PC-3 (cell line): ENCODE results near the gene CCDC116. TPM values are rescaled to one million over a fixed set of nuclear protein-coding genes. Genes with fewer than 3 reads are reported as not detected.
A peak's percentile ranks its signal among the peaks of the same experiment; 100 is the strongest.

Experiments
- ATAC-seq: fragments of 200-7000 bp; cut with Tn5 transposase; 2 replicates; pipeline ENCODE4 v1.9.1; 2020; ENCODE audit warnings: mild to moderate bottlenecking, moderate library complexity
- BruUV-seq: library from RNA; stranded (reverse); fragments of 400-500 nt; replicated peaks from 2 replicates; lab custom pipeline; 2021; lab: Mats Ljungman, UMichigan
- CTCF ChIA-PET: fragments of 300-600 bp; sonication (Branson Sonifier 250); formaldehyde crosslinking; loops from one replicate; lab custom pipeline; 2022; ENCODE audit warnings: antibody characterized with exemption; lab: Charles Lee
- POLR2A ChIA-PET: fragments of 300-600 bp; sonication (Branson Sonifier 250); formaldehyde crosslinking; loops from one replicate; lab custom pipeline; 2022; ENCODE audit warnings: antibody characterized with exemption; ENCODE audit not compliant: unreplicated experiment; lab: Charles Lee
- DNase-seq: peaks from one replicate; pipeline ENCODE4 v3.0.0-alpha.2; 2015
- H2AFZ ChIP-seq: fragments of 300-600 bp; sonication (generic); 2 replicates; pipeline ENCODE4 v1.6.0; 2016; ENCODE audit warnings: antibody characterized with exemption, low read length
- H3F3A ChIP-seq: fragments of 300-600 bp; sonication (generic); one replicate; pipeline ENCODE4 v1.6.0; 2017; ENCODE audit warnings: antibody characterized with exemption, low read length, control low read depth, mild to moderate bottlenecking; ENCODE audit not compliant: unreplicated experiment
- H3K27ac ChIP-seq: fragments of 300-600 bp; sonication (generic); 2 replicates; pipeline ENCODE4 v1.5.1; 2016; ENCODE audit warnings: mild to moderate bottlenecking, low read length
- H3K27me3 ChIP-seq: fragments of 300-600 bp; sonication (generic); 2 replicates; pipeline ENCODE4 v1.6.1; 2016; ENCODE audit warnings: low read length, mixed read lengths
- H3K36me3 ChIP-seq: fragments of 300-600 bp; sonication (generic); 2 replicates; pipeline ENCODE4 v1.6.1; 2016; ENCODE audit warnings: low read depth, mixed run types, low read length, mixed read lengths
- H3K4me1 ChIP-seq: fragments of 300-600 bp; sonication (generic); 2 replicates; pipeline ENCODE4 v1.5.1; 2016; ENCODE audit warnings: low read length; ENCODE audit not compliant: insufficient read depth
- H3K4me2 ChIP-seq: fragments of 300-600 bp; sonication (generic); 2 replicates; pipeline ENCODE4 v1.6.0; 2016; ENCODE audit warnings: low read length
- H3K4me3 ChIP-seq: fragments of 300-600 bp; sonication (generic); 2 replicates; pipeline ENCODE4 v1.5.1; 2016; ENCODE audit warnings: mild to moderate bottlenecking, low read length, mixed read lengths
- H3K79me2 ChIP-seq: fragments of 300-600 bp; sonication (generic); 2 replicates; pipeline ENCODE4 v1.6.1; 2017; ENCODE audit warnings: low read length, mixed read lengths
- H3K9ac ChIP-seq: fragments of 300-600 bp; sonication (generic); 2 replicates; pipeline ENCODE4 v1.6.0; 2016; ENCODE audit warnings: mild to moderate bottlenecking, low read length
- H3K9me2 ChIP-seq: fragments of 300-600 bp; sonication (generic); replicated peaks from 2 replicates; pipeline ENCODE4 v1.6.1; 2016; ENCODE audit warnings: mixed run types, low read length, mixed read lengths
- H3K9me3 ChIP-seq: fragments of 300-600 bp; sonication (generic); 2 replicates; pipeline ENCODE4 v1.6.1; 2016; ENCODE audit warnings: low read length, mixed read lengths
- H4K20me1 ChIP-seq: fragments of 300-600 bp; sonication (generic); 2 replicates; pipeline ENCODE4 v1.6.1; 2016; ENCODE audit warnings: low read length, mixed read lengths
- EZH2 ChIP-seq: fragments of 300-600 bp; sonication (generic); IDR thresholded peaks from one replicate; pipeline ENCODE4 v1.6.1; 2017; ENCODE audit warnings: antibody characterized with exemption, mild to moderate bottlenecking, low read length; ENCODE audit not compliant: unreplicated experiment
- EZH2phosphoT487 ChIP-seq: fragments of 300-600 bp; sonication (generic); IDR thresholded peaks from 2 replicates; pipeline ENCODE4 v1.6.1; 2018; ENCODE audit warnings: mild to moderate bottlenecking, antibody characterized with exemption, low read length, borderline replicate concordance
- intact Hi-C: fragments of 100-400 bp; cut with micrococcal nuclease; formaldehyde crosslinking; loops from 2 replicates; pipeline ENCODE4 v1.9.0; 2023
- total RNA-seq: library from RNA; depleted of rRNA; stranded (reverse); fragments of >200 nt; gene quantifications from 2 replicates; pipeline ENCODE4 v1.2.3, GENCODE V29; 2014
- TF ChIP-seq, protein P1 (sequence below): fragments of 300-600 bp; sonication (generic); conservative IDR thresholded peaks from 2 replicates; pipeline ENCODE4 v1.5.1; 2017; ENCODE audit warnings: antibody characterized with exemption, low read depth, mild to moderate bottlenecking, low read length

The CCDC116 gene
- total RNA-seq, 1 experiment from 2014 or later = not detected

DNA sequence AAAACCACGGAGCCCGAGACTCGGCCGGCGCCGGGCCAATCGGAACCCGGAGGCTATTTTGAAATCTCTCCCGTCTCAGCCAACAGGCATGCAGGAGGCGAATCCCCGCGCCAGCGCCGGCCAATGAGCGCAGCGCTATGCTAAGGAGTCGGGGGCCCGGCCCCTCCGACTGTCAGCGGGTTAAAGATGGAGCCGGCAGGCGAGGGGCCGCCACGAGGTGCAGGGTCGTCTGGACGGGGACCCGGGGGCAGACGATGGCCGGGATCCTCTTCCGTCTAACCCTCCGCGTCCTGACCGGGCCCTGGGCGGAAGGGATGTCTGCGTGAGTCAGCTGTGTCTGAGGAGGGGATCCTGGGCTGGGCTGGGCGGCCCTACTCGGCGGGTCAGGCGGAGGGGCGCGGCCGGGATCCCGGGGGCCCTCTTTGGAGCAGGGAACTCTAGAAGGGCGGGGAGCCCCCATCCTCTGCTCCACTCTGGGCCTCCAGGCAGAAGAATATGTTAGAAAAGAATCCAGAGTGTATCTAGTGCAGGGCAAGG, 19.5 kb downstream of the CCDC116 start:
- Histone ChIP-seq H3K9me2 (no peaks in the 10 kb centered on the region), H4K20me1 (no peaks in the 10 kb centered on the region), H3K36me3 (no peaks in the 10 kb centered on the region), H3K9me3 (no peaks in the 10 kb centered on the region), H3K4me1 (no peaks in the 10 kb centered on the region), H3K79me2 (peaks cover 13% of the 10 kb centered on the region), H3K4me2 (peak overlapping the region; percentile 96), H3K27ac (peak overlapping the region; percentile 23; the same call in 1 of the 2 replicates), H3F3A (no peaks in the 10 kb centered on the region), H3K4me3 (peak overlapping the region; percentile 83), H3K27me3 (no peaks in the 10 kb centered on the region), H2AFZ (peak overlapping the region; percentile 98), H3K9ac (peak overlapping the region; percentile 81)
- POLR2A ChIA-PET = no interaction called here
- intact Hi-C loops = no loop called here
- DNase-seq (peak; percentile 89), ATAC-seq (peak; percentile 82)
- CTCF ChIA-PET = interaction anchor here (0.7 kb wide), 1 partner anchor 869 kb away, joined by 3 read pairs; no protein-coding TSS in a partner anchor
- TF ChIP-seq EZH2phosphoT487 (no peak), EZH2 (no peak)
- TF ChIP-seq, protein P1, sequence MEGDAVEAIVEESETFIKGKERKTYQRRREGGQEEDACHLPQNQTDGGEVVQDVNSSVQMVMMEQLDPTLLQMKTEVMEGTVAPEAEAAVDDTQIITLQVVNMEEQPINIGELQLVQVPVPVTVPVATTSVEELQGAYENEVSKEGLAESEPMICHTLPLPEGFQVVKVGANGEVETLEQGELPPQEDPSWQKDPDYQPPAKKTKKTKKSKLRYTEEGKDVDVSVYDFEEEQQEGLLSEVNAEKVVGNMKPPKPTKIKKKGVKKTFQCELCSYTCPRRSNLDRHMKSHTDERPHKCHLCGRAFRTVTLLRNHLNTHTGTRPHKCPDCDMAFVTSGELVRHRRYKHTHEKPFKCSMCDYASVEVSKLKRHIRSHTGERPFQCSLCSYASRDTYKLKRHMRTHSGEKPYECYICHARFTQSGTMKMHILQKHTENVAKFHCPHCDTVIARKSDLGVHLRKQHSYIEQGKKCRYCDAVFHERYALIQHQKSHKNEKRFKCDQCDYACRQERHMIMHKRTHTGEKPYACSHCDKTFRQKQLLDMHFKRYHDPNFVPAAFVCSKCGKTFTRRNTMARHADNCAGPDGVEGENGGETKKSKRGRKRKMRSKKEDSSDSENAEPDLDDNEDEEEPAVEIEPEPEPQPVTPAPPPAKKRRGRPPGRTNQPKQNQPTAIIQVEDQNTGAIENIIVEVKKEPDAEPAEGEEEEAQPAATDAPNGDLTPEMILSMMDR = no peak
- BruUV-seq = no TSS peak

DNA sequence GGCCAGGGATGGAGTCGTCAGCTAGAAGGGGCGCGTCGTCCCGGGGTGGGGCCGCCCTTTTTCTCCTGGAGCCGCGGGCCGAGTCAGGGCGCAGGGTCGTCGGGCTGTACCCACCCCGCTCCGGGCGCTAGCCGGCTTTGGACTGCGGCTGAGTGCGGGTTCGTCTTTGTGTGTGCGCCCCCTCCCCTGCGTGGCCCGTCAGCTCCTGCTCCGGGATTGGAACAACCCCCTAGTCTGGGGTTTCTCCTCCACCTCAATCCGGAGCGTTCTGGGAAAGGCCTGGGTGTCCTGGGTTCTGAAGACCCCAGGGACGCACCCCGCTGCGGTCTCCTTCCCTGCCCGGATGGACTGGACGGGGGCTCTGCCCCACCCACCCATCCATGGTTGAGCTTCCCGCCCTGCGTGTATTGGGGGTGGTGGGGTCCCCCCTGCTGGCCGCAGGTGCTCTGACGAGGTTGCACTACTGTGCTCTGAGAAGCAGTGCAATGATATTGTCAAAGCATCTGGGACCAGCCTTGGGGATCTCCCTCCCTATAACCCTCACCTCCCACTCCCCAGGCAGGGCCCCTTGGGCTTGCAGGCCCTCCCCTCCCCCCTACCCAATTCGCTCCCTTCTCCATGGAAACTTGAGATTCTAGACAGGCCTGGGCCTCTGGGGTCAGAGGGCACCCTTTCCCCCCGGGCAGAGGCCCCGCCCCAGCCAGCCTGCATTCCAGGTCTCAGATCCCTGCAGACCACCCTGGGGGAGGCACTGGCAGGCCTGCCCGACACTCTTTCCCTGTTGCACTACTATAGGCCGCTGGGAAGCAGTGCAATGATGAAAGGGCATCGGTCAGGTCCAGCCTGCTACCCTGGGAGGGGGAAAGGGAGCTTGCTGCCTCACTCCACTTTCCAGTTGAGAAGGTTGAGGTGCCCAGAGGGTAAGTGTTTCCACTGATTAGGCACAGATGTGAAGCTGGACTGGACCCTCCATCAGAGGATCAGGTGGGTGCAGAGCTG, 20.3 kb downstream of the CCDC116 start:
- ChIA-PET CTCF (no interaction called here), POLR2A (no interaction called here)
- intact Hi-C loops = no loop called here
- H3K27me3 ChIP-seq = no peaks in the 10 kb centered on the region
- H3K4me3 ChIP-seq = peak overlapping the region; percentile 83
- no peak; the same call in 1 of the 2 replicates for ATAC-seq
- H2AFZ ChIP-seq = peak overlapping the region; percentile 98
- no peak for DNase-seq
- H3K36me3 ChIP-seq = no peaks in the 10 kb centered on the region
- H3K9me3 ChIP-seq = no peaks in the 10 kb centered on the region
- H3K4me1 ChIP-seq = no peaks in the 10 kb centered on the region
- no peaks in the 10 kb centered on the region for H4K20me1 ChIP-seq
- no peaks in the 10 kb centered on the region for H3F3A ChIP-seq
- no TSS peak for BruUV-seq
- H3K9ac ChIP-seq = peak overlapping the region; percentile 81
- H3K27ac ChIP-seq = no peak overlapping the region
- TF ChIP-seq, protein P1 = no peak
- no peak for TF ChIP-seq EZH2phosphoT487
- H3K79me2 ChIP-seq = peaks cover 13% of the 10 kb centered on the region
- peak overlapping the region; percentile 96 for H3K4me2 ChIP-seq
- H3K9me2 ChIP-seq = no peaks in the 10 kb centered on the region
